ENCODE data around the gene TREML4. TPM values are rescaled to one million over a fixed set of nuclear protein-coding genes. Genes with fewer than 3 reads are reported as not detected.

TREML4 gene
- polyA plus RNA-seq, 1 donor from 2014 or later: not detected

GRCh38 chr6:41228616-41229015, 467 bp downstream of the TREML4 start:
- no peak overlapping the region for H2AFZ ChIP-seq (ENCODE audit: low read depth, low read length)
- no peaks in the 10 kb centered on the region for H3F3A ChIP-seq (ENCODE audit: insufficient read depth, low read length, poor library complexity, severe bottlenecking)
- H3K4me3 ChIP-seq (ENCODE audit: low read length): no peak overlapping the region
- H3K27me3 ChIP-seq (ENCODE audit: insufficient read depth, low read depth, low read length): no peaks in the 10 kb centered on the region
- no peaks in the 10 kb centered on the region for H3K79me2 ChIP-seq (replicated peaks; ENCODE audit: insufficient read depth, low read length)
- H3K9ac ChIP-seq (ENCODE audit: low read length): no peak overlapping the region
- no peaks in the 10 kb centered on the region for H3K9me2 ChIP-seq (ENCODE audit: insufficient read depth, low read length)
- no peak overlapping the region for H3K27ac ChIP-seq (ENCODE audit: low read length)
- no peaks in the 10 kb centered on the region for H3K36me3 ChIP-seq (ENCODE audit: insufficient read depth, low read length)
- no peak overlapping the region for H3K4me2 ChIP-seq (ENCODE audit: low read length)
- no peaks in the 10 kb centered on the region for H4K20me1 ChIP-seq (ENCODE audit: insufficient read depth)
- no peaks in the 10 kb centered on the region for H3K9me3 ChIP-seq (ENCODE audit: low read length)
- TF ChIP-seq POLR2AphosphoS5 (IDR thresholded peaks at IDR 0.05) (no peak), TAF1 (IDR thresholded peaks at IDR 0.05; ENCODE audit: low read depth) (no peak), EP300 (conservative IDR thresholded peaks at IDR 0.05; ENCODE audit: poor library complexity, severe bottlenecking) (no peak), MXI1 (conservative IDR thresholded peaks at IDR 0.05; ENCODE audit: poor library complexity, severe bottlenecking) (no peak), REST (IDR thresholded peaks at IDR 0.05; ENCODE audit: borderline replicate concordance) (no peak)

GRCh38 chr6:41229721-41230120, 1.6 kb downstream of the TREML4 start:
- TF ChIP-seq RAD21 (conservative IDR thresholded peaks at IDR 0.05): no peak
- no peak for TF ChIP-seq REST (IDR thresholded peaks at IDR 0.05; ENCODE audit: borderline replicate concordance)
- TF ChIP-seq POLR2AphosphoS5 (IDR thresholded peaks at IDR 0.05): no peak
- TF ChIP-seq MXI1 (conservative IDR thresholded peaks at IDR 0.05; ENCODE audit: poor library complexity, severe bottlenecking): no peak
- TF ChIP-seq EP300 (conservative IDR thresholded peaks at IDR 0.05; ENCODE audit: poor library complexity, severe bottlenecking): no peak
- no peak for TF ChIP-seq TAF1 (IDR thresholded peaks at IDR 0.05; ENCODE audit: low read depth)
- no peak for TF ChIP-seq SMC3 (conservative IDR thresholded peaks at IDR 0.05; ENCODE audit: poor library complexity)
- no peak for TF ChIP-seq CTCF (IDR thresholded peaks at IDR 0.05; ENCODE audit: poor library complexity, severe bottlenecking)
- Histone ChIP-seq H3K4me2 (ENCODE audit: low read length) (no peak overlapping the region), H3K4me3 (ENCODE audit: low read length) (no peak overlapping the region), H4K20me1 (ENCODE audit: insufficient read depth) (no peaks in the 10 kb centered on the region), H3F3A (ENCODE audit: insufficient read depth, low read length, poor library complexity, severe bottlenecking) (no peaks in the 10 kb centered on the region), H3K79me2 (replicated peaks; ENCODE audit: insufficient read depth, low read length) (no peaks in the 10 kb centered on the region), H3K9me3 (ENCODE audit: low read length) (no peaks in the 10 kb centered on the region), H2AFZ (ENCODE audit: low read depth, low read length) (no peak overlapping the region), H3K9ac (ENCODE audit: low read length) (no peak overlapping the region), H3K9me2 (ENCODE audit: insufficient read depth, low read length) (no peaks in the 10 kb centered on the region), H3K36me3 (ENCODE audit: insufficient read depth, low read length) (no peaks in the 10 kb centered on the region), H3K27me3 (ENCODE audit: insufficient read depth, low read depth, low read length) (no peaks in the 10 kb centered on the region), H3K27ac (ENCODE audit: low read length) (no peak overlapping the region)
